NCI-H1417 treated with DMSO at 0.1 percent for 48 hours (cell line): ENCODE measurements around the gene SDHC.
"Not testable (repeated sequence)": the region's sequence is repeated elsewhere in the genome, so short reads cannot be mapped to it uniquely, and the experiment has no call there.

Source experiments
- DNase-seq: peaks from one replicate; lab custom pipeline; 2025; lab: John Stamatoyannopoulos, UW

SDHC gene

DNA sequence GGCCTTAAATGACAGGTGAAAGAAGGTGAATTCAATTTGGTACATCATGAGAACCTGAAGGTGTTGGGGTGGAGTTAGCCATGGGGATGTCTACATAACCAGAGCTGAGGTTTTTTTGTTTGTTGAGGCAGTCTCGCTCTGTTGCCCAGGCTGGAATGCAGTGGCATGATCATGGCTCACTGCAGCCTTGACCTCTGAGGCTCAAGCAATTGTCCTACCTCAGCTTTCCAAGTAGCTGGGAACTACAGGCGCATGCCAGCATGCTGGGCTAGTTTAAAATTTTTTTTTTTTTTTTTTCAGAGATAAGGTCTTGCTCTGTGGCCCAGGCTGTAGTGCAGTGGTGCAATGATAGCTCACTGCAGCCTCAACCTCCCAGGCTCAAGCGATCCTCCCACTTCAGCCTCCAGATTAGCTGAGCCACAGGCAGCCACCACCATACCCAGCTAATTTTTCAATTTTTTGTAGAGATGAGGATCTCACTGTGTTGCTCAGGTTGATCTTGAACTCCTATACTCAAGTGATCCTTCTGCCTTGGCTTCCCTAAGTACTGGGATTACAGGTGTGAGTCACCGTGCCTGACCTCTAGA, 2.5 kb upstream of the SDHC start:
- no peak for DNase-seq

DNA sequence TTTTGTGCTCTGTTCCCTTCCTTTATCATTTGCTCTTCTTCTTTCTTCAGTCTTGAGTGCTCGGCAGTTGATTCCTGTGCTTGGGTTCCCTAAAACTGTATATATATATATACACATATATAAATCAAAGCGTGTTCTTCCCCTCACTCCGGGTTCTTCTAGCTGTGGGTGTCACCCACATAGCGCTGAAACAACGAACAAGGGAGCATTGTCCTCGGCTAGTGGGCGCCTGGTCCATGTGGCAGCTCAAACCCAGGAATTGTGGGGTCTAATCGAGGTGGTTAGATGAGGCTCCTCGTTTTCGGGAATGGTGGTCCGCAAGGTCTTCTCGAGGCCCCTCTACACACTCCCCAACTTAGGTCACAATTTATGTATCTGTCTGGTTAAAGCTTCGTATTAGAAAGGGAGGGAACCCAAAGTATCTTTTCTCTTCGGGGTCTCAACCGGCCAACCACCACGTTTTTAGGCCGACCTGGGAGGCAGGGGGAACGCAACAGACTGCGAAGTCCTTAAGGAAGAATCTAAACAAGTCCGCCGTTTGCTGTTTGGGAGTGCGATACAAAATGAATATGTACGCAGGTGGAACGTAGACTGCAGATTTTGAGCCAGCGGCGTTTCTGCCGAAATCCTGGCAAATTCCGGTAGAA, 504 bp upstream of the SDHC start:
- no peak for DNase-seq

DNA sequence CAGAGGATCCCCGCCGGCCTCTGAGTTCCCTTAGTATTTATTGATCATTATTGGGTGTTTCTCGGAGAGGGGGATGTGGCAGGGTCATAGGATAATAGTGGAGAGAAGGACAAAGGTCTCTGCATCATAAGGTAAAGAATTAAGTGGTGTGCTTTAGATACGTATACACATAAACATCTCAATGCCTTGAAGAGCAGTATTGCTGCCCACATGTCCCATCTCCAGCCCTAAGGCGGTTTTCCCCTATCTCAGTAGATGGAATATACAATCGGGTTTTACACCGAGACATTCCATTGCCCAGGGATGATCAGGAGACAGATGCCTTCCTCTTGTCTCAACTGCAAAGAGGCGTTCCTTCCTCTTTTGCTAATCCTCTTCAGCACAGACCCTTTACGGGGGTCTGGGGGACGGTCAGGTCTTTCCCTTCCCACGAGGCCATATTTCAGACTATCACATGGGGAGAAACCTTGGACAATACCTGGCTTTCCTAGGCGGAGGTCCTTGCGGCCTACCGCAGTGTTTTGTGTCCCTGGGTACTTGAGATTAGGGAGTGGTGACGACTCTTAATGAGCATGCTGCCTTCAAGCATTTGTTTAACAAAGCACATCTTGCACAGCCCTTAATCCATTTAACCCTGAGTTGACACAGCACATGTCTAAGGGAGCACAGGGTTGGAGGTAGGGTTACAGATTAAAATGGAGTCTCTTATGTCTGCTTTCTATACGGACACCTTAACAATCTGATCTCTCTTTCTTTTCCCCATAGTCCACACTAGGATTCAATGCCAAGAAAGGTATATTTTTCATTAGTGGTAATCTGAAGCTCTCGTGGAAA, 1.9 kb downstream of the SDHC start:
- DNase-seq, result not testable (repeated sequence)

DNA sequence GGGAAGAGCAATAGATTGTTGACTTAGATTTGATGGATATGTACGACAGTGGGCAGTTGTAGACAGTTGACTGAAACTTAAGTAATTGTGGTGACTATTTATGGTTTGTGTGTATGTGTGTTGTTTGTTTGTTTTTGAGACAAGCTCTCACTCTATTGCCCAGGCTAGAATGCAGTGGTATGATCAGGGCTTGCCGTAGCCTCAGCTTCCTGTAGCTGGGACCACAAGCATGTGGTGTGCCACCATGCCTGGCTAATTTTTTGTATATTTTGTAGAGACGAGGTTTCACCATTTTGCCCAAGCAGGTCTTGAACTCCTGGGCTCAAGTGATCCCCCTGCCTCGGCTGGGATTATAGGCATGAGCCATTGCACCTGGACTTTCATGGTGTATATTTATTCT, 9.8 kb downstream of the SDHC start:
- no peak for DNase-seq

DNA sequence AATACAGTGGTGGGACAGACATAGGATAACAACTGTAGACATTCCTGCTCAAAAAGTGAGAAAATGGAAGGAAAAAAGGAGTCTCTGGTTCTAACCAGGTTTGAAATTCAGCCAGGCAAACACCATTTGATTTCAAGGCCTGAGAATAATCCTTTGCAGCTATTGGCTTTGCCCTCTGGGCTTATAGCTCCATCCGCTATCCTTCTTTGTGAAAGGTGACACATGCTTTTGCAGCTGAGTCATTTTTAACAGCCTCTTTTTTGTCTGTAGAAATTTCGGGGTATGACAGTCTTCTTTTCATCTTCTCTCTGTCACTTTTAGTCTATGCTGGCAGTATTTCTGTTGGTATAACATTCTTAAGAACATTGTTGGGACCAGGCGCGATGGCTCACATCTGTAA, 16.2 kb downstream of the SDHC start:
- no peak for DNase-seq

DNA sequence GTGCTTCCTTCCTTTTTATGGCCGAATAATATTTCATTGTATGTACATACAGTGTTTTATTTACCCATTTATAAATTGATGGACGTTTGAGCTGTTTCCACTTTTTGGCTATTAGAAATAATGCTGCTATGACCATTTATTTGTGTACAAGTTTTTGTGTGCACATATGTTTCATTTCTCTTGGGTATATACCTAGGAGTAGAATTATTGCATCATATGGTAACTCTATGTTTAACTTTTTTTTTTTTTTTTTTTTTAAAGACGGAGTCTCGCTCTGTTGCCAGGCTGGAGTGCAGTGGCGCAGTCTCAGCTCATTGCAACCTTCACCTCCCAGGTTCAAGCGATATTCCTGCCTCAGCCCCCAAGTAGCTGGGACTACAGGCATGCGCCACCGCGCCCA, 19.0 kb downstream of the SDHC start:
- no peak for DNase-seq

DNA sequence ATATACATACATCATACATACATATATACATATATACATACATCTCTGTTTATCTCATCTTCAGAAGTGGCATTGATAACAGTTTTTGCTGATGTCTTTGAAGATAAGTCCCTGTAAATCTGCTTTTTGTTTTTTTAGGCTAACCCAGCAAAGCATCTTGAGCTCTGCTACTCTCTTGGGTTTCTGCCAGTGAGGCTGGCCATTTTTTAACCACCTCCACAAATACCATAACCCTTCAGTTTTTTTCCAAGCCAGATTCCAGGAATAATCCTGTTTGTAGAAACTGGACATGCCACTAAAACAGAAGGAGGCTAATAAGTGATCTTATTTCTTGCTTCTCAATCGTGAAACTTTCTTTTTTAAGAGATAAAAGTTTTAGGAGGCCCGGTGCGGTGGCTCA, 21.6 kb downstream of the SDHC start:
- no peak for DNase-seq

DNA sequence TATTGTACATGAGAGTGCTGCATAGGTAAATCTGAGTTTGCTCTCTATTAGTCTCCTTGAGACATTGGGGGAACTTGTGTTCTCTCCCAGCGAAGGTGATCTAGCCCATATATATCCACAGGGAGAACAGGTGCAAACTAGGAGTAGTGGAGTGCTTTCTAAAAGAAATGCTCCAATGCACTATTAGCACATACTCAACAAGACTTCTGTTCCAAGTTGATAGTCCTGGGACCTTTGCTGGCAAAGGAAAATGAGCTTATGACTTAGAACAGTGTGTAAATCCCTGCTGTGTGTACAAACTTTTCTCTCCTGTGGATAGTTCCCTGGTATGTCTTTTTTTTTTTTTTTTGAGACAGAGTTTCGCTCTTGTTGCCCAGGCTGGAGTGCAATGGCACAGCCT, 28.0 kb downstream of the SDHC start:
- DNase-seq, result no peak

DNA sequence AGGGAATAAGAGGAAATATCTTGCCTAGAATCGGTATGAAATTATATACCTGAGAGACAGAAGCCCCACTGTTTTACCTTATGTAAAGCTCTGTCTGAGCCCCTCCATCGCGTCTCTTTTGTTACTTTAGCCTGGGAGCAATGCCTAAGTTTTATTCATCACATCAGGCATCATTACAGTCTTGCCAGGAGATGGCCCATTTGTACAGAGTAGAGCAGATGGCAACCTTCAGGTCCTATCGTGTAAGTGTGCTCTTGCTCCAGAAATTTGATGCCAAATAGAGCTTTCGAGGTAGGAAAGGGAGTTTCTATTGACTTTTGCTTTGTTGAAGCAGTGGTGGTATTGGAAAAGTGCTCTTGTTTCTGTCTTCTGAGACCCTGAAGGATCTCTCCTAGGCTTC, 28.6 kb downstream of the SDHC start:
- no peak for DNase-seq

DNA sequence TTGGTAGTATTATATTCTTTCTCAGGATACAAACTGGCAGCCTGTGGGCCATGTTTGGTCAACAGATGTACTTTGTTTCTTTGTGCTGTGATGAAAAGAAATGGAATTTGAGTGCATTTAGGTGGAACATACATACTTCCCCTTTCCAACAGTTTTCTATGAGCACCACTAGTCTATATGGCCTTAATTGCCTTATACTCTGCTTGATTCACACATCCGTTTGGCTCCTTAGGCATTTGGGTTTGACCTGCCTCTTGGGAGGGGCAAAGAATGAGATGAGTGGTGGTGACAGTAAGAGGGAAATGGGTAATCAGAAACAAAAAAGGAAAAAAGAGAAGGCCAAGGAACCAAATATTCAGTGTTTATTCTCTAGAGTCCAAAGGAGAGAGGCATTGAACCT, 36.5 kb downstream of the SDHC start:
- no peak for DNase-seq

DNA sequence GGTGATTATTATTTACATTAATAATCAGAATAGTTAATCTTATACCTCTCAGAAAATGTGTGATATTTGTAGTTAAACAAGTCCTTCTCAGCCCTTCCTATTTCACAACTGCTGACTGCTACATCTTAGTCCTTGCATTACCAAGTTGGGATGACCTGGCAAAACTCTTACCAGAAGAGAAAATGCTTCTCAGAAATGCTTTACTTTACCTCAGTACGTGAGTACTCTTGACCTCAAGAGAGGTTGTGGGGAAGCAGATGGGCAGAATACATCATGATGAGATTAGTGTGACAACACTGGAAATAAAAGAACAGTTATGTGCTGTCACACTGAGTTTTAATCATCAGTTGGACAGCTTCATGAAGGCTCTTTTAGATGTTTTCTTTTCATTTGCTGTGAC, 37.3 kb downstream of the SDHC start:
- no peak for DNase-seq

DNA sequence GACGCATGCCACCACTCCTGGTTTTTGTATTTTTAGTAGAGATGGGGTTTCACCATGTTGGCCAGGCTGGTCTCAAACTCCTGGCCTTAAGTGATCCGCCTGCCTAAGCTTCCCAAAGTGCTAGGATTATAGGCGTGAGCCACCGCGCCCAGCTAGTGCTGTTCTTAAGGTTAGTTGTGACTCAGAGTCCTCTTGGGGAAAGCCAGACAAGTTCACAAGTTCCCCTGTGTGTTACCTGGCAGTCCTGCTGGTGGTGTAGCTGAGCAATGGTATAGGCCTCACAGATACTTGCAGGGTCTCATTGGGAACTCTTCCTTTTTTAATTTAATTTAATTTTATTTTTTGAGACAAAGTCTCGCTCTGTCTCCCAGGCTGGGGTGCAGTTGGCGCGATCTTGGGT, 42.9 kb downstream of the SDHC start:
- DNase-seq, result no peak

DNA sequence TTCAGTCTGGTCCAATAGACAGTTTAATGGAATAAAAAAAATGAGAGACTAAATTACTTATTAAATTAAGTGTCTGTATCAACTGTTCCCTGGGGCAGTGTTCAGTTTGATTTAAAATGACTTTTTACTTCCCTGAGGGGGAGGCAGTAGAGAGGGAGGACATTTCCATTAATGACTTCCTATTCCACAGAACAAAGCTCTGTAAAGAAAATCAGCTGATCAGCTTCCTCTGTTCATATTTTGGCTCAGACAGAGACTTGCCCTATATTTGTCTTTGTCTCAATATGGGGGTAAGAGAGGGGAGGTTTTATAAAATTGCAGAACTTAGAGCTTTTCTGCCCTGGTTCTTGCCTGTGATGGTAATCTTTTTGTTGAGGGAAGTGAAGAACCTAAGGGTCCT, 45.1 kb downstream of the SDHC start:
- no peak for DNase-seq

DNA sequence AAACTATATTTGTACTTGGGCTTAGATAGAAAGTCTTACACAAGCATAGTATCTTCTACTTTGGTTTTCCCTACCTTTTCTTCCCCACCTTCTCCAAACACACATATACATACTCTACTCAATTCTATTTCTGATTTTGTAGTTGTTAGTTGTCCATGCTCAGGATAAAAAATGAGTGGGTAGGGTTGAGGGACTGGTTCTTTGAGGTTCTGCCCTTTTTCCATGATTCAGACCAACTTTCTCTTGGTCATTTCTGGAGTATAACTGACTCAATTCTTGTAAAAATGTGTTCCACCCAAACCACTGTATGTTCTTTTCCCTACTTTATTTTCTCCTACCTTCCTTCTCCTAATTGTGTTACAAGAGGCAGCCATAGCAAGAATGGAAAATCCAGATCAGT, 50.2 kb downstream of the SDHC start:
- DNase-seq, result no peak

DNA sequence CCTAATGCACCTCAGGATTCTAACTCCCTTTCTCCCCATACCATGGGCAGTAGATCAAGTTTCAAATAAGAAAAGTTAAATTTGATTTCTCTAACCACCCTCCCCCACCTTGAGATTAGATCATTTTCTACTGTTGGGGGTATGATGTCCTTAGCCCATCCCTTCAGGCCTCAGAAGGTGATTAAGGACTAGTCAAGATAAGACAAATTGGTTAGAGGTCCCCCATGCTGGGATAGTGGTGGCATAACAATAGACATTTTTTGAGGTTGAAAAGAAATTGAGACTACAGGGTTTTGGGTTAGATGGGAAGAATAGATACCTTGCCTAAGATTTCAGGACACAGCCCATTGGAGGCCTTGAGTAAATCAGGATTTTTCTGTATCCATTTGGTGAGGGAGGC, 51.0 kb downstream of the SDHC start:
- DNase-seq, result no peak

DNA sequence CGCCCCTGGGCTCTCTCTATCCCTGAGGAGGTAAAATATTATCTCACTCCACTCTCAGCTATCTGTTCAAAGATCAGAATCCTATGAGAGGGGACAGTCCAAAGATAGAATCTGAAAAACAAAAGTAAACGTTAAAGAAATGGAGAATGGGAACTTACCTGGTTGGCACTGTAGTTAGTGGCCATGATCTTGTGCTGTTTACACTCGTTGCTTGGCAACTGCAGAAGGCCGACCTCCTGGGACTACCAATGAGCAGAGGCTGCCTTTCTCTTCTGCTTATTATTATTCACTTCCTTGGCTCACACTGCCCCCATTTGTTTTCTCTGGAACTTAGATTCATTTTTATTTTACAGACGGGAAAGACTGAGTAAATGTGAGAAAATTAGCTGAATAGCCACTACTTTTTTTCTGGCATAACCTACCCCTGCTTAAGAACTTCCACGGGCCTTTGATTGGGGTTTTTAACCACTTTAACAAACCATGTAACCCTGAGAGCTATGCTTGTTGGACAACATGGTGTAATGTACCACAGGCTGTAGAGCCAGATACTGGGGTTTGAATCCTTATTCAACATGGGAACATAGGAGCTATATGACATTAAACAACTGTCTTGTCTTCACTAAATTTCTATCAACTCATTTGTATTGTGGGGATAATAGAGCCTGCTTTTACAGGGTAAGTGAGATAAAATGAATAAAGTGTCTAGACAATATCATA, 53.7 kb downstream of the SDHC start, which contains the start of gene CFAP126:
TSS of gene CFAP126 (minus strand) at position 193 of the 717 bp plus-strand sequence. CDS start at position 185, 8 bp downstream.
- peak; percentile 42 for DNase-seq

DNA sequence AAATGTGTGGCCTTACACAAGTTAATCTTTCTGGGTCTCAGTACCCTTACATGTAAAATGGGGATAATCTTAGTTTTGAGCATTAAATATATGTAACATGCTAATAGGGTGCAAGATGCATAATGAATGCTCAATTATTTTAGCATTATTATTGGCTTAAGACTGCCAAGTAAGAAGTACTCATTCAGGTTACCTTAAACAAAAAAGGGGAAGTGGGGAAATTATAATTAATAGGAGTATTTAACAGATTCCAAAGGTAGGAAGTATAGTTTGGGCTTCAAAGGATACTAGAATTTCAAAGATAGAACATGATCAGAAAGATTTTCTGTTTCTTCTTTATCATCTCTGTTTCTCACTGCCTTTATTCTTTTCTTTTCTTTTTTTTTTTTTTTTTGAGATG, 59.3 kb downstream of the SDHC start:
- no peak for DNase-seq

DNA sequence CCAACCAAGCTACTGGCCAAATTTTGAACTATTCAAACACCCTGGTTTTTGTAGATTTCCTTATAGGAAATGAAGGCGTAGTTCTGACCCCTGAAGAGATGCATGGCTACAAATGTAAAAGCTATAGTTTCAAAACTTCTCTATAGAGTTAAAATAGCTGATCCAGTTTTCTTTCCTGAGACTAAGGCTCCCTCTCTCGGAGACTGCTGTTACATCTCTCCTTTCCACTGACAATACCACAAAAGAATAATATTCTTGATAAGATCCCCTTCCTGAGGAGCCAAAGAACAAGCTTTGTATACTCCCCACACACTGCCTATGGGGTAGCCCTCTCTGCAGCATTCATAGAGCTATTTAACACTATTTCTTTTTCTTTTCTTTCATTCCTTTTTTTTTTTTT, 60.2 kb downstream of the SDHC start:
- DNase-seq, result no peak

DNA sequence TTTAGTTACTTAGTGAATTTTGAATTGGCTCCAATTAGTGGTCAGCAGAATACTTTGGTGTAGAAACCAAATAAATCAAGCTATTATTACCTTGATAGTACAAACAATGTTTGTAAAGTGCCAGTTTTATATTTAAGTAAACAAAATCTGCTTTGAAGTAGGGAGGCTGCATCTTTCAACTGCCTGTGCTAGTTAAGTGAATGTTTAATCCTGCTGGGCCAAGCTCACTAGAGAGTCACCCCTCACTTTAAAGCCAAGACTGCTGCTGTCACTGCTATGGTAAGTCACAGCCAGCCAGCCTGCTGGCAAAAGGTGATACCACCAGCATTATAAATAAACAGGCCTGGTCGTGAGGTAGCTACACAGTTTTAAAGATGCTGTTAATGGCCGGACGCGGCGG, 63.8 kb downstream of the SDHC start:
- DNase-seq, result no peak

DNA sequence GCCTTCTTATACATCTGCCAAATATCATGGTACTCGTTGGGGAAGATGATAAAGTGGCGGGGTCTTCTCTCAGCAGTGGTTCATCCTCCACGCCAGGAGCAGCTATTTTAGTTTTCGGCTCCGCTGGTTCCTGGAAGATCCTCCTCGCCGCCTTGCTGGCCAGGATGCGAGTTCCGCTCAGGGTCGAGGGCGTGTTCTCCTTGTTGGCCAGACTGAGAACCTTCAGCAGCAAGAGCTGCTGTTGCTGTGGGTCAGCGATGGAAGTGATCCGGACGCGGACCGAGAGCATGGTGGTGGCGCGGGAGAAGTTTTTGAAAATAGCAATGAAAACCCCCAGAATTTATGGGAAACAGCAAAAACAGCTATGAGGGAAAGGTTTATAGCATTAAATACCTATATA, 64.9 kb downstream of the SDHC start:
- no peak for DNase-seq

DNA sequence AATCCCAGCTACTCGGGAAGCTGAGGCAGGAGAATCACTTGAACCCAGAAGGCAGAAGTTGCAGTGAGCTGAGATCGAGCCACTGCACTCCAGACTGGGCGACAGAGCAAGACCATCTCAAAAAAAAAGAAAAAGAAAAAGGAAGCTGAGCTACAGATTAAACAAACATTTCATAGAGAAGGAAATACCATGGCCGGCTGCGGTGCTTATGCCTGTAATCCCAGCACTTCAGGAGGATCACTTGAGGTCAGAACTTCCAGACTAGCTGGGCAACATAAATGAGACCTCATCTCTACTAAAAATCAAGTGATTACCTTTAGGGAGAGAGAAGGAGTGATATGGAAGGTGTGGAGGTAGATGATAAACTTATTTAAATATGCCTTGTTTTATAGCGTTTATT, 67.5 kb downstream of the SDHC start:
- no peak for DNase-seq

DNA sequence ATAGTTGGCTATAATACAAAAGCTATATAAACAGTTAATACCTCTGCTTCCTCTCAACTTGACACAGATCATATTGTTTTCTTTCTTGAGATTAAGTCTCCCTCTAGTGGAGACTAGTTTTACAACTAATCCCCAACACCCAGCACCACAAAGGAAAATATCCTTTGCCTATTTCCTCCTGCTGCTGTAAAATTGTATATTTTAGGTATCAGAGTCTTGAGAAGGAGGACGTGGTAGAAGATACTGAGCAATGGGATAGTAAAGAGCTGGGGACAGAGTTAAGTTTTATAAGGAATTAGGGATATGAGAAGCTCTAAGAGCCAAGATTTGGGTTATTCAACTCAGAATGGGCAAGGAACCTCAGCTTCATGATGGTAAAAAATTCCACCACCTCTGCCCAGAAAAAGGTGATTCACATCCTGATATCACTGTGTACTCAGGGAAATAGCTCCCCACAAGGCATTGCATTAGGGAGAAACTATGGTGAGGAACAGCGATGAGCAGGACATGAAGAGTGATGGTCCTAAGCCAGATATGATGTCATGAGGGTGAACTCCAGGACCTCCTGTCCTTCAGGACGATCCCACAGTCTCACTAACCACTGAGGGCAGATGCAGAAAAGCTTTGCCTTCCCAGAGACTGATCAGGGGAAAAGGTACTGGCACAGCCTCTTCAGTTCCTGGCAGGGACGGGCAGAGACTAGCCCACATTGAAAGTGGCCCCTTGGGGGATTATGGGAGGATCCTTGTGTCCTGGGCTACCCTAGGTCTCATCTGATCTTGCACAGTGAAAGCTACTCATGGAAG, 68.2 kb downstream of the SDHC start:
- DNase-seq, result no peak
